HCT116 (cell line): Measurements from ENCODE around the gene ATM. TPM values are rescaled to one million over a fixed set of nuclear protein-coding genes. Genes with fewer than 3 reads are reported as not detected.

ENCODE experiments used
- ATAC-seq: fragments of 200-7000 bp; cut with Tn5 transposase; 2 replicates; pipeline ENCODE4 v1.9.1; 2020; ENCODE audit warnings: mild to moderate bottlenecking, moderate library complexity
- BruUV-seq: library from RNA; stranded (reverse); fragments of 400-500 nt; replicated peaks from 2 replicates; lab custom pipeline; 2021; lab: Mats Ljungman, UMichigan
- CTCF ChIA-PET: fragments of 300-600 bp; sonication (Branson Sonifier 250); formaldehyde crosslinking; loops from one replicate; lab custom pipeline; 2021; ENCODE audit warnings: antibody characterized with exemption; lab: Charles Lee
- POLR2A ChIA-PET: fragments of 300-600, 350-600 bp; sonication (Branson Sonifier 250); formaldehyde crosslinking; loops from one replicate; lab custom pipeline; 2021; ENCODE audit warnings: antibody characterized with exemption; lab: Charles Lee
- RAD21 ChIA-PET, 2 experiments: fragments of 300-600 bp; sonication (Branson Sonifier 250); formaldehyde crosslinking; loops; one replicate each; lab custom pipeline; 2023; ENCODE audit warnings: low total read pairs in 2 of 2; ENCODE audit not compliant: uncharacterized antibody in 2 of 2, unreplicated experiment in 2 of 2, low non-redundant PET in 1 of 2; lab: Charles Lee
- DNase-seq: peaks from one replicate; pipeline ENCODE4 v3.0.0-alpha.2; 2010; ENCODE audit warnings: low read depth, low spot score
- H2AFZ ChIP-seq: fragments of 200-600 bp; shearing (Covaris generic), sonication (generic); 2 replicates; pipeline ENCODE4 v1.6.1; 2017; ENCODE audit warnings: low read depth, mixed run types, mixed read lengths, antibody characterized with exemption, low read length; ENCODE audit not compliant: poor library complexity, severe bottlenecking
- H3K27ac ChIP-seq: 2 replicates; pipeline ENCODE4 v1.5.1; 2012; ENCODE audit warnings: low read depth, low read length
- H3K27me3 ChIP-seq: fragments of 200-600 bp; sonication (generic); 2 replicates; pipeline ENCODE4 v1.6.1; 2016; ENCODE audit warnings: mixed run types, low read length, mixed read lengths; ENCODE audit not compliant: insufficient read depth
- H3K36me3 ChIP-seq, 2 experiments: fragments of 200-500 bp in 1 of 2; fragments of 200-600 bp in 1 of 2; sonication (Bioruptor generic) in 1 of 2; sonication (generic) in 1 of 2; 2 replicates each; pipeline versions ENCODE4 v1.5.1 to v1.6.1; 2014 to 2016; ENCODE audit warnings: low read length in 2 of 2, inconsistent platforms in 1 of 2, mixed read lengths in 1 of 2, mixed run types in 1 of 2; ENCODE audit not compliant: insufficient read depth in 2 of 2, control insufficient read depth in 1 of 2
- H3K4me1 ChIP-seq, 2 experiments: fragments of 200-600 bp in 1 of 2; sonication (generic) in 1 of 2; 2 replicates each; pipeline versions ENCODE4 v1.5.1 to v1.6.1; 2012 to 2017; ENCODE audit warnings: low read length in 2 of 2, inconsistent platforms in 1 of 2, mild to moderate bottlenecking in 1 of 2, mixed read lengths in 1 of 2, mixed run types in 1 of 2, moderate library complexity in 1 of 2; ENCODE audit not compliant: insufficient read depth in 2 of 2, control insufficient read depth in 1 of 2
- H3K4me2 ChIP-seq: fragments of 200-600 bp; sonication (generic); 2 replicates; pipeline ENCODE4 v1.6.1; 2017; ENCODE audit warnings: mixed run types, low read length, mixed read lengths
- H3K4me3 ChIP-seq, 2 experiments: fragments of 200-600 bp in 1 of 2; sonication (generic) in 1 of 2; replicated peaks in 1 of 2; 2 replicates each; pipeline ENCODE4 v1.5.1; 2011 to 2016; ENCODE audit warnings: low read length in 2 of 2, control low read depth in 1 of 2, low read depth in 1 of 2, mild to moderate bottlenecking in 1 of 2, mixed read lengths in 1 of 2, mixed run types in 1 of 2
- H3K79me2 ChIP-seq: fragments of 200-600 bp; sonication (generic); 2 replicates; pipeline ENCODE4 v1.6.1; 2017; ENCODE audit warnings: mild to moderate bottlenecking, mixed run types, low read length, moderate library complexity, mixed read lengths; ENCODE audit not compliant: insufficient read depth
- H3K9ac ChIP-seq: fragments of 200-600 bp; sonication (generic); 2 replicates; pipeline ENCODE4 v1.6.1; 2016; ENCODE audit warnings: low read length, mixed read lengths
- H3K9me2 ChIP-seq: fragments of 200-600 bp; sonication (generic), shearing (Covaris generic); 2 replicates; pipeline ENCODE4 v1.6.1; 2017; ENCODE audit warnings: mixed run types, mild to moderate bottlenecking, moderate library complexity; ENCODE audit not compliant: insufficient read depth
- H3K9me3 ChIP-seq, 2 experiments: fragments of 200-500 bp in 1 of 2; fragments of 200-600 bp in 1 of 2; sonication (Bioruptor generic) in 1 of 2; sonication (generic) in 1 of 2; 2 replicates each; pipeline ENCODE4 v1.6.1; 2014 to 2017; ENCODE audit warnings: low read length in 2 of 2, mixed read lengths in 2 of 2, inconsistent platforms in 1 of 2, low read depth in 1 of 2, mild to moderate bottlenecking in 1 of 2, mixed run types in 1 of 2, moderate library complexity in 1 of 2; ENCODE audit not compliant: control insufficient read depth in 1 of 2, insufficient read depth in 1 of 2
- H4K20me1 ChIP-seq: fragments of 200-600 bp; sonication (generic), shearing (Covaris generic); 2 replicates; pipeline ENCODE4 v1.6.1; 2017; ENCODE audit warnings: mixed run types, mild to moderate bottlenecking, moderate library complexity; ENCODE audit not compliant: insufficient read depth
- CBX3 ChIP-seq: IDR thresholded peaks from 2 replicates; pipeline ENCODE4 v1.6.1; 2012; ENCODE audit warnings: low read depth
- EGR1 ChIP-seq: IDR thresholded peaks from 2 replicates; pipeline ENCODE4 v1.6.1; 2012; ENCODE audit warnings: low read depth
- EZH2 ChIP-seq: fragments of 200-600 bp; sonication (generic); IDR thresholded peaks from 2 replicates; pipeline ENCODE4 v1.6.1; 2017; ENCODE audit warnings: antibody characterized with exemption, mixed run types
- EZH2phosphoT487 ChIP-seq: fragments of 200-600 bp; IDR thresholded peaks from 2 replicates; pipeline ENCODE4 v1.6.1; 2018; ENCODE audit warnings: antibody characterized with exemption, borderline replicate concordance
- FOSL1 ChIP-seq: IDR thresholded peaks from 2 replicates; pipeline ENCODE4 v1.6.1; 2012; ENCODE audit warnings: low read depth
- POLR2A ChIP-seq: IDR thresholded peaks from 2 replicates; pipeline ENCODE4 v1.7.0; 2011; ENCODE audit warnings: borderline replicate concordance; ENCODE audit not compliant: insufficient read depth, insufficient read length; ENCODE audit errors: extremely low read depth
- SIN3A ChIP-seq: IDR thresholded peaks from 2 replicates; pipeline ENCODE4 v1.6.1; 2012; ENCODE audit warnings: low read depth
- SP1 ChIP-seq: IDR thresholded peaks from 2 replicates; pipeline ENCODE4 v1.6.1; 2012; ENCODE audit warnings: low read depth
- YY1 ChIP-seq: IDR thresholded peaks from 2 replicates; pipeline ENCODE4 v1.6.1; 2011; ENCODE audit warnings: low read length, low read depth, moderate library complexity, mild to moderate bottlenecking; ENCODE audit not compliant: insufficient replicate concordance; ENCODE audit errors: extremely low read depth
- ZFX ChIP-seq: fragments of 450-650 bp; IDR thresholded peaks from 2 replicates; pipeline ENCODE4 v1.6.1; 2017
- intact Hi-C: fragments of 100-400 bp; cut with micrococcal nuclease; formaldehyde crosslinking; loops from 2 replicates; pipeline ENCODE4 v1.10.0; 2022
- total RNA-seq: library from RNA; stranded (reverse); gene quantifications from one replicate; pipeline ENCODE4 v1.2.1, GENCODE V29; 2021; ENCODE audit not compliant: unreplicated experiment

The ATM gene
- total RNA-seq, 1 experiment from 2014 or later: 32.2 TPM

GRCh38 chr11:108307751-108308150 lies 84.9 kb downstream of the ATM start:
- Histone ChIP-seq H3K4me1 (no peaks in the 10 kb centered on the region), H3K79me2 (no peaks in the 10 kb centered on the region), H3K27me3 (no peaks in the 10 kb centered on the region), H4K20me1 (no peaks in the 10 kb centered on the region), H3K9me2 (no peaks in the 10 kb centered on the region), H3K9ac (no peak overlapping the region), H3K9me3 (no peaks in the 10 kb centered on the region), H3K36me3 (peaks cover 6 to 16% of the 10 kb centered on the region in 2 experiments; a peak in 3 of 4 replicates), H2AFZ (no peak overlapping the region), H3K4me3 (no peak overlapping the region), H3K27ac (no peak overlapping the region), H3K4me2 (no peak overlapping the region)
- ChIA-PET RAD21 (no interaction called here), POLR2A (no interaction called here), CTCF (no interaction called here)
- no peak for TF ChIP-seq CBX3
- no peak for TF ChIP-seq YY1
- no peak for TF ChIP-seq ZFX
- TF ChIP-seq EGR1: no peak
- no peak for TF ChIP-seq FOSL1
- no peak for TF ChIP-seq EZH2phosphoT487
- no peak for TF ChIP-seq SIN3A
- BruUV-seq: no TSS peak
- intact Hi-C loops: no loop called here
- ATAC-seq (no peak), DNase-seq (no peak)

- POLR2A ChIA-PET: no interaction called here
- no peaks in the 10 kb centered on the region for H3K9me3 ChIP-seq
- H3K27ac ChIP-seq: no peak overlapping the region
- RAD21 ChIA-PET: no interaction called here
- peaks cover 0 to 12% of the 10 kb centered on the region in 2 experiments; a peak in 2 of 4 replicates for H3K36me3 ChIP-seq
- CTCF ChIA-PET: no interaction called here
- intact Hi-C loops: no loop called here
- H2AFZ ChIP-seq: no peak overlapping the region
- H4K20me1 ChIP-seq: no peaks in the 10 kb centered on the region
- no peak overlapping the region for H3K4me2 ChIP-seq
- H3K4me3 ChIP-seq: no peak overlapping the region
- TF ChIP-seq POLR2A (no peak), SIN3A (no peak), SP1 (no peak), EZH2 (no peak)
- TF ChIP-seq, all 23 proteins: peak for 0
- BruUV-seq: no TSS peak
- no peaks in the 10 kb centered on the region for H3K9me2 ChIP-seq
- H3K79me2 ChIP-seq: no peaks in the 10 kb centered on the region
- ATAC-seq (no peak), DNase-seq (no peak)
- H3K27me3 ChIP-seq: no peaks in the 10 kb centered on the region
- no peaks in the 10 kb centered on the region for H3K4me1 ChIP-seq
- H3K9ac ChIP-seq: no peak overlapping the region
These were observed 90.6 kb downstream of the ATM start for GRCh38 chr11:108313444-108313843.
